ENCODE data around the gene LMO7.

LMO7 gene

GRCh38 chr13:75790198-75790970 is 154.3 kb downstream of the LMO7 start:
- TF ChIP-seq CEBPB (IDR thresholded peaks at IDR 0.05) (no peak), CREB1 (IDR thresholded peaks at IDR 0.05; ENCODE audit: low read depth) (no peak), TAF1 (IDR thresholded peaks at IDR 0.05; ENCODE audit: low read depth) (no peak), NFIC (IDR thresholded peaks at IDR 0.05) (no peak), YY1 (IDR thresholded peaks at IDR 0.05; ENCODE audit: low read depth) (no peak), RAD21 (IDR thresholded peaks at IDR 0.05; ENCODE audit: low read depth) (no peak), FOXM1 (IDR thresholded peaks at IDR 0.05; ENCODE audit: borderline replicate concordance, low read depth) (no peak), ZBTB7A (IDR thresholded peaks at IDR 0.05; ENCODE audit: low read depth) (no peak)

GRCh38 chr13:75792526-75793187 is 156.5 kb downstream of the LMO7 start:
- TF ChIP-seq USF1 (IDR thresholded peaks at IDR 0.05): no peak
- no peak for TF ChIP-seq TEAD4 (IDR thresholded peaks at IDR 0.05)
- no peak for TF ChIP-seq CEBPB (IDR thresholded peaks at IDR 0.05)
- no peak for TF ChIP-seq TCF12 (IDR thresholded peaks at IDR 0.05; ENCODE audit: low read depth)
- TF ChIP-seq FOXM1 (IDR thresholded peaks at IDR 0.05; ENCODE audit: borderline replicate concordance, low read depth): no peak
- TF ChIP-seq CREB1 (IDR thresholded peaks at IDR 0.05; ENCODE audit: low read depth): no peak
- no peak for TF ChIP-seq REST (IDR thresholded peaks at IDR 0.05; ENCODE audit: low read depth)
- no peak for TF ChIP-seq RAD21 (IDR thresholded peaks at IDR 0.05; ENCODE audit: low read depth)
- no peak for TF ChIP-seq NFIC (IDR thresholded peaks at IDR 0.05)
- TF ChIP-seq YY1 (IDR thresholded peaks at IDR 0.05; ENCODE audit: low read depth): no peak
- TF ChIP-seq MAX (IDR thresholded peaks at IDR 0.05): no peak
- TF ChIP-seq ZBTB7A (IDR thresholded peaks at IDR 0.05; ENCODE audit: low read depth): no peak

GRCh38 chr13:75794663-75795062 is 158.5 kb downstream of the LMO7 start:
- no peak for TF ChIP-seq TAF1 (IDR thresholded peaks at IDR 0.05; ENCODE audit: low read depth)
- no peak for TF ChIP-seq ZBTB7A (IDR thresholded peaks at IDR 0.05; ENCODE audit: low read depth)
- no peak for TF ChIP-seq CEBPB (IDR thresholded peaks at IDR 0.05)
- no peak for TF ChIP-seq NFIC (IDR thresholded peaks at IDR 0.05)
- TF ChIP-seq CREB1 (IDR thresholded peaks at IDR 0.05; ENCODE audit: low read depth): no peak
- no peak for TF ChIP-seq RAD21 (IDR thresholded peaks at IDR 0.05; ENCODE audit: low read depth)
- no peak for TF ChIP-seq YY1 (IDR thresholded peaks at IDR 0.05; ENCODE audit: low read depth)
- TF ChIP-seq MAX (IDR thresholded peaks at IDR 0.05): no peak
- TF ChIP-seq REST (IDR thresholded peaks at IDR 0.05; ENCODE audit: low read depth): no peak
- no peak for TF ChIP-seq TCF12 (IDR thresholded peaks at IDR 0.05; ENCODE audit: low read depth)
- TF ChIP-seq TEAD4 (IDR thresholded peaks at IDR 0.05): no peak
- TF ChIP-seq EP300 (IDR thresholded peaks at IDR 0.05; ENCODE audit: borderline replicate concordance): no peak
- TF ChIP-seq USF1 (IDR thresholded peaks at IDR 0.05): no peak
- no peak for TF ChIP-seq FOXM1 (IDR thresholded peaks at IDR 0.05; ENCODE audit: borderline replicate concordance, low read depth)
- no peak for TF ChIP-seq EGR1 (IDR thresholded peaks at IDR 0.05)

- TF ChIP-seq TCF12 (IDR thresholded peaks at IDR 0.05; ENCODE audit: low read depth): no peak
- no peak for TF ChIP-seq EP300 (IDR thresholded peaks at IDR 0.05; ENCODE audit: borderline replicate concordance)
- TF ChIP-seq FOXM1 (IDR thresholded peaks at IDR 0.05; ENCODE audit: borderline replicate concordance, low read depth): no peak
- TF ChIP-seq ZBTB7A (IDR thresholded peaks at IDR 0.05; ENCODE audit: low read depth): no peak
- TF ChIP-seq NFIC (IDR thresholded peaks at IDR 0.05): no peak
- TF ChIP-seq CREB1 (IDR thresholded peaks at IDR 0.05; ENCODE audit: low read depth): no peak
- TF ChIP-seq MAX (IDR thresholded peaks at IDR 0.05): no peak
Observed at GRCh38 chr13:75795274-75795673, 159.1 kb downstream of the LMO7 start.

- TF ChIP-seq CREB1 (IDR thresholded peaks at IDR 0.05; ENCODE audit: low read depth) (no peak), TCF12 (IDR thresholded peaks at IDR 0.05; ENCODE audit: low read depth) (no peak), REST (IDR thresholded peaks at IDR 0.05; ENCODE audit: low read depth) (no peak), NFIC (IDR thresholded peaks at IDR 0.05) (no peak), MAX (IDR thresholded peaks at IDR 0.05) (no peak)
Observed at GRCh38 chr13:75796825-75797224, 160.7 kb downstream of the LMO7 start.
